Measurements from ENCODE around the gene ABAT.
A peak's percentile ranks its signal among the peaks of the same experiment; 100 is the strongest.

Gene ABAT

GRCh38 chr16:8642146-8642545, 32.3 kb upstream of the ABAT start:
- DNase-seq (ENCODE audit: low spot score), result no peak
- TF ChIP-seq CTCF (IDR thresholded peaks at IDR 0.05), result no peak
- Histone ChIP-seq H3K4me3 (no peak overlapping the region), H3K27ac (no peak overlapping the region)

- TF ChIP-seq CTCF (IDR thresholded peaks at IDR 0.05), result no peak
- Histone ChIP-seq H3K4me3 (no peak overlapping the region), H3K27ac (peak overlapping the region in 1 of 2 donors; percentile 42)
- no peak for DNase-seq (ENCODE audit: low spot score)
These were observed 29.9 kb upstream of the ABAT start for GRCh38 chr16:8644211-8645140.

- TF ChIP-seq CTCF (IDR thresholded peaks at IDR 0.05), result no peak
- no peak overlapping the region for H3K4me3 ChIP-seq
- no peak for DNase-seq (ENCODE audit: low spot score)
- peak overlapping the region in 1 of 2 donors; percentile 42 for H3K27ac ChIP-seq
These were observed 29.3 kb upstream of the ABAT start for GRCh38 chr16:8645141-8645521.

- DNase-seq (ENCODE audit: low spot score), result no peak
- no peak overlapping the region for H3K27ac ChIP-seq
- TF ChIP-seq CTCF (IDR thresholded peaks at IDR 0.05), result no peak
- H3K4me3 ChIP-seq, result no peak overlapping the region
These were observed 28.6 kb upstream of the ABAT start for GRCh38 chr16:8645831-8646230.

GRCh38 chr16:8646326-8647053, 27.9 kb upstream of the ABAT start:
- Histone ChIP-seq H3K27ac (no peak overlapping the region), H3K4me3 (no peak overlapping the region)
- no peak for TF ChIP-seq CTCF (IDR thresholded peaks at IDR 0.05)
- DNase-seq (ENCODE audit: low spot score), result no peak

- H3K27ac ChIP-seq, result no peak overlapping the region
- no peak for TF ChIP-seq CTCF (IDR thresholded peaks at IDR 0.05)
- DNase-seq (ENCODE audit: low spot score), result no peak
- no peak overlapping the region for H3K4me3 ChIP-seq
These were observed 26.6 kb upstream of the ABAT start for GRCh38 chr16:8647721-8648318.

Measured in coronary artery (tissue), 2 donors.